Gastroesophageal sphincter (tissue), 4 donors: ENCODE measurements around the gene ADAMTS17. TPM values are rescaled to one million over a fixed set of nuclear protein-coding genes. Genes with fewer than 3 reads are reported as not detected.
"Not testable (repeated sequence)": the region's sequence is repeated elsewhere in the genome, so short reads cannot be mapped to it uniquely, and the experiment has no call there.

Experiments
- ATAC-seq: fragments of 150-250 bp; one replicate; pipeline ENCODE4 v1.9.1; 2016; ENCODE audit warnings: mild to moderate bottlenecking, moderate library complexity
- H3K27ac ChIP-seq, 4 donors: fragments of 200-600 bp; sonication (generic) in 3 of 4; 1 replicate in 3 of 4; 2 replicates in 1 of 4; pipeline ENCODE4 v1.5.1; 2016 to 2019
- H3K27me3 ChIP-seq: fragments of 200-600 bp; sonication (generic); one replicate; pipeline ENCODE4 v1.5.1; 2019
- H3K36me3 ChIP-seq, 2 donors: fragments of 200-600 bp; sonication (generic); one replicate each; pipeline ENCODE4 v1.5.1; 2019; ENCODE audit warnings: control low read depth in 1 of 2
- H3K4me1 ChIP-seq, 3 donors: fragments of 200-600 bp; sonication (generic); 1 replicate in 2 of 3; 2 replicates in 1 of 3; pipeline ENCODE4 v1.5.1; 2016 to 2019; ENCODE audit warnings: control low read depth in 2 of 3
- H3K4me3 ChIP-seq, 2 donors: fragments of 200-600 bp; sonication (generic); one replicate each; pipeline ENCODE4 v1.5.1; 2019; ENCODE audit warnings: mild to moderate bottlenecking in 1 of 2, moderate library complexity in 1 of 2
- H3K9me3 ChIP-seq, 3 donors: fragments of 200-600 bp; sonication (generic); one replicate each; pipeline ENCODE4 v1.5.1; 2017 to 2019; ENCODE audit warnings: control low read depth in 2 of 3
- CTCF ChIP-seq, 4 experiments: fragments of 200-600 bp in 2 of 4; fragments of 450-650 bp in 2 of 4; sonication (generic) in 1 of 4; IDR thresholded peaks; one replicate each; pipeline ENCODE4 v1.5.1; 2017 to 2019; ENCODE audit warnings: antibody characterized with exemption in 4 of 4, mild to moderate bottlenecking in 2 of 4, moderate library complexity in 2 of 4
- EP300 ChIP-seq: sonication (generic); formaldehyde crosslinking; IDR thresholded peaks from one replicate; pipeline ENCODE4 v1.6.1; 2017; ENCODE audit warnings: antibody characterized with exemption, mild to moderate bottlenecking
- POLR2A ChIP-seq, 2 donors: fragments of 450-650 bp; IDR thresholded peaks; one replicate each; pipeline ENCODE4 v1.6.1; 2017; ENCODE audit warnings: antibody characterized with exemption in 2 of 2, mild to moderate bottlenecking in 2 of 2, moderate library complexity in 1 of 2
- POLR2AphosphoS5 ChIP-seq: sonication (generic); formaldehyde crosslinking; IDR thresholded peaks from one replicate; pipeline ENCODE4 v1.6.1; 2017; ENCODE audit warnings: antibody characterized with exemption
- WGBS, 2 donors: methylation state at CpG; one replicate each; pipeline ENCODE4 v1.1.5; 2018; ENCODE audit warnings: low coverage in 1 of 2; 5-methylcytosine and 5-hydroxymethylcytosine counted together
- total RNA-seq, 4 donors: library from RNA; depleted of rRNA; stranded (reverse); fragments of >200 nt; gene quantifications; one replicate each; pipeline ENCODE4 v1.1.0, GENCODE V29; 2016

ADAMTS17 gene
- total RNA-seq, 4 donors from 2014 or later = 4.9 to 14.0 (median 11.3) TPM

- no peaks in the 10 kb centered on the region for H3K27me3 ChIP-seq
- no peak overlapping the region for H3K27ac ChIP-seq
- peaks cover 0 to 16% (median 4%) of the 10 kb centered on the region in 3 donors for H3K4me1 ChIP-seq
- no peaks in the 10 kb centered on the region for H3K9me3 ChIP-seq
- no peak overlapping the region for H3K4me3 ChIP-seq
- WGBS, 2 donors = no CpG with 5 or more reads among the region's 1 CpG
- no peaks in the 10 kb centered on the region for H3K36me3 ChIP-seq
- no peak for TF ChIP-seq CTCF (IDR thresholded peaks at IDR 0.05)
- no peak for TF ChIP-seq POLR2A (IDR thresholded peaks at IDR 0.05)
- no peak for TF ChIP-seq POLR2AphosphoS5
- no peak for TF ChIP-seq EP300
- no peak for ATAC-seq
Observed at GRCh38 chr15:99930696-99931095, 411.1 kb downstream of the ADAMTS17 start.

GRCh38 chr15:99929266-99929665 is 412.5 kb downstream of the ADAMTS17 start:
- TF ChIP-seq CTCF (IDR thresholded peaks at IDR 0.05) (no peak), POLR2A (IDR thresholded peaks at IDR 0.05) (no peak), EP300 (no peak), POLR2AphosphoS5 (no peak)
- no peaks in the 10 kb centered on the region for H3K36me3 ChIP-seq
- H3K4me1 ChIP-seq = peaks cover 0 to 18% (median 4%) of the 10 kb centered on the region in 3 donors
- no peaks in the 10 kb centered on the region for H3K9me3 ChIP-seq
- no peak overlapping the region for H3K4me3 ChIP-seq
- no peak overlapping the region for H3K27ac ChIP-seq
- ATAC-seq = no peak
- WGBS, 2 donors = 17 to 91% methylated on average over 1 to 11 of the region's 11 CpGs
- no peaks in the 10 kb centered on the region for H3K27me3 ChIP-seq

- Histone ChIP-seq H3K4me3 (peak overlapping the region in 1 of 2 donors; percentile 56), H3K27ac (peak overlapping the region in 3 of 4 donors; percentile 80 to 89 (median 86)), H3K36me3 (no peaks in the 10 kb centered on the region), H3K4me1 (peaks cover 0 to 18% (median 4%) of the 10 kb centered on the region in 3 donors), H3K27me3 (no peaks in the 10 kb centered on the region), H3K9me3 (no peaks in the 10 kb centered on the region)
- 60% methylated on average over 2 of the region's 38 CpGs; no CpG with 5 or more reads in 1 of the 2 donors for WGBS, 2 donors
- ATAC-seq = peak; percentile 90
- no peak for TF ChIP-seq POLR2AphosphoS5
- peak; percentile 60 to 86 (median 78) for TF ChIP-seq CTCF (IDR thresholded peaks at IDR 0.05)
- no peak for TF ChIP-seq EP300
- no peak for TF ChIP-seq POLR2A (IDR thresholded peaks at IDR 0.05)
Observed at GRCh38 chr15:99928429-99928981, 413.3 kb downstream of the ADAMTS17 start.

- H3K4me3 ChIP-seq = peak overlapping the region; percentile 16 to 56
- no CpG with 5 or more reads among the region's 48 CpGs for WGBS, 2 donors
Observed at GRCh38 chr15:99926532-99926931, 415.2 kb downstream of the ADAMTS17 start.

GRCh38 chr15:99925661-99926461 is 415.9 kb downstream of the ADAMTS17 start:
- H3K27me3 ChIP-seq = no peaks in the 10 kb centered on the region
- peak overlapping the region in 3 of 4 donors; percentile 73 to 79 (median 78) for H3K27ac ChIP-seq
- peaks cover 0 to 18% (median 4%) of the 10 kb centered on the region in 3 donors for H3K4me1 ChIP-seq
- TF ChIP-seq POLR2A (IDR thresholded peaks at IDR 0.05) (no peak), POLR2AphosphoS5 (no peak), CTCF (IDR thresholded peaks at IDR 0.05) (no peak), EP300 (no peak)
- H3K36me3 ChIP-seq = no peaks in the 10 kb centered on the region
- H3K4me3 ChIP-seq = peak overlapping the region; percentile 16 to 56
- ATAC-seq = peak; percentile 74
- H3K9me3 ChIP-seq = no peaks in the 10 kb centered on the region
- WGBS, 2 donors = 23 to 32% methylated on average over 8 of the region's 33 CpGs

More at GRCh38 chr15:99926532-99926931, 415.2 kb downstream of the ADAMTS17 start:
- H3K27me3 ChIP-seq, ATAC-seq, H3K9me3 ChIP-seq, H3K36me3 ChIP-seq: not testable (repeated sequence)
- peak overlapping the region in 3 of 4 donors; percentile 73 to 79 (median 78) for H3K27ac ChIP-seq
- peaks cover 0 to 18% (median 4%) of the 10 kb centered on the region in 3 donors for H3K4me1 ChIP-seq
